Amniotic epithelial cell (primary cell): Measurements from ENCODE around the gene WDR48.

Source experiments
- DNase-seq: peaks from one replicate; pipeline ENCODE4 v3.0.0-alpha.2; 2010; ENCODE audit warnings: low read depth

The WDR48 gene

GRCh38 chr3:39140341-39140971 lies 88.6 kb downstream of the WDR48 start:
- no peak for DNase-seq

DNA sequence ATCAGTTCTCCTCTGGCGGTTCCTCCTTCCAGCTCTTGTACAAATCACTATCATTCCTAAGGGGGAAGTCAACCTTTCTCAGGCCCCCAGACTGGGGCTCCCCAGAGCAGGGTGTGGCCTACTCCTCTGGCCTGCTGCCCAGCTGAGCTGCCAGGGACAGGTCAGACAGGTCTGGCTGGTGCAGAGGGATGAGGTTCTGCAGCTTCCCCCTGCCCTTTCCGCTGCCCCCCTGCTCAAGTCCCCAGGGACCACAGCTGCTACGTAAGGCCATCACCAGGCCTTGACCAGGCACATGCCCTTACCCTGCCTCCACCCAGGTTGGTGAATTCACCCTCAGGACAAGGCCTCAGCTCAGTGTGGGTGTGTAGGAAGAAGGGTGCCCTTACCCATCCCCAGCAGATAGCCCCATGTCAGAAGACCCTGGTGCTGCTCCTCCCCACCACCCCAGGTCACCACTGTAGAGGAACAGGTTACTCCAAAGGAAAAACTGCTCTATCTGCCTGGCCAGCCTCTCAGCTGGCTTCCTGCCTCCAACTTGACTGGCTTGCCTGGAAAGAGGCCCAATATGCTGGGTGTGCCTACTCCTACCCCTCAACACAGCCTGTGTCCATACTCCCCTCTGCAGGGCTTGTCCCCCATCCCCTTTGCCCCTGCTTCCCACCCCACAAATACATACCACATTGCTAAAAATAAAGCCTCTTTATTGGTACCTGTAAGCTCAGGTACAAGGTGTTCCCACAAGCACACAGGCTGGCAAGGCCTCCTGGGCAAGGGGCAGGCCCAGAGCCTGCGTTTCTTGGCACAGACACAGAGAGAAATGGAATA lies 89.6 kb downstream of the WDR48 start:
- peak; percentile 50 for DNase-seq

DNA sequence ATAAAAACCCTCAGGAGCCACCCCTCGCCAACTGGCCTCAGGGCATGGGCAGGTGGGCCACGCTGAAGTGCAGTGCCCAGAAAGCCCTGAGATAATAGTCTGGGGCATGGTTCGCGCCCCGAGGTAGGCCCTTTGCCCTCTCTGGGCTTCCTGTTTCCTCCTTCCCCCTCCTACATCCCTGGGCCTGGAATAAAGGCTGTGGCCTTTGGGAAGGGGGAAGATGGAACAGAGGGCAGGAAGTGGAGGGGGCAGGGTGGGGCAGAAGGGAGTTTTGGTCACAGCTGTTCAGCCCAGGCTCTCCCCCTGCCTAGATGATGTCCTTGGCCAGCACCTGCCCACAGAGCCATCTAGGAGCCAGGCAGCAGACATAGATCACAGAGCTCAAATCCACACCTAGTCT lies 90.3 kb downstream of the WDR48 start:
- no peak for DNase-seq

DNA sequence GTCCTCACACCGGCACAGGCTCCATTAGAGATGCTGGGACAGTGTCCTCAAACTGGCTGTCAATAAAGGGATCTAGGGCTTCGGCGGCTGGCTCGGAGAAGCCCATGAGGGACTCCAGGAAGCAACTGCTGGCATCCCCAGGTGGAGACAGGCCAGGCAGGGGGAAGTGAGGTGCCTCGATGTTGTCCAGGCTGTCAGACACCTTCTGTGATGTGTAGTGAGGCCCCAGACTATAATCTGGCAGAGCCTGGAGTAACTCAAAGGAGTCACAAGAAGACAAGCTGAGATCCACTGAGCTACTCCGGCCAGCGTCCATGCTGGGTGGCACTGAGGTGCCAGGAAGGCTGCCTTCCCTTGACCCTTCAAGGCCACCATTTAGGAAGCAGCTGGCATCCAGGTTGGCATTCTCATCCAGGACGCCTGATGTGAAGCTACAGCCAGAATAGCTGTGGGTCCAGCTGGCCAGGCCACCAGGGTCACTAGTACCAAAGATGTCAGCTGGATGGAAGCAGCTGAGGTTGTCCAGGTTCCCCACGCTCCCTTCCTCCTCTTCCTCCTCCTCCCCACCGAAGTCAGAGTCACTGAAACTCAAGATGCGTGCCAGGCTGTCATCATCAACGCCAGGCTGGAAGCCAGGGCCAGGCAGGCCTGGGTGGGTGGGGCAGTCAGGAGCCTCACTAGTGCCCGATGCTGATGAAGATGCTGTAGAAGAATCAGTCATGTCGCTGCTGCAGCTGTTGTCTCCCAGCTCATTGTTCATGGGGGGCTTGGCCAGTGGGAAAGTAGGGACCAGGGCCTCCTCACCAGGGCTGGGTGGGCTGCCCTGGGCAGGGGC lies 91.5 kb downstream of the WDR48 start:
- DNase-seq, result no peak

DNA sequence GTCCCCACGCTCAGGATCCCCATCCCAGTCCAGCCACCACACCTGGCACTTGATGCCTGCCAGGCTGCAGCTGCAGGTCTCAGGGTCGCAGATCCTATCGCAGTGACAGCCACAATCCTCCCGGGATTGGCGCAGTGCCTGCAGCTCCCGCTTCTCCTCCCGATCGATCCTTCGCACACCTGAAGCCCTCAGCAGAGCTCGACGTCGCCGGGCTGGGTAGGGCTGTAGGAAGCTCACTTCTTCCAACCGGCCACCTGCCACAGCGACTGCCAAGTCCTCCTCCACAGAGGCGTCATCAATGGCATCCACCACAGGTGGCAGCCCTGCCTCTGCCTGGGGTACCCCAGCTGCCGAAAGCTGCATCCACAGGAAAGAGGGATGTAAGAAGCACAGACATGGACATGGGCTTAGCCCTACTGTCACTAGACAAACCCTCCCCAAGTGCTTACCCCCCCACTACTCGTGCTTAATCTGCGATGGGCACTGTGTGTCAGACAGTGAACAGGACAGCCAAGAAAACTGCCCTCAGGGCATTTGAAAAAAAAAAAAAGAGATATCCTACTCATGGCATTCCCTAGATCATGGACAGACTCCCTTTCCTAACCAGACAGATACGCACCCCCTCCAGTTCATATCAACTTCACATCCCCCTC lies 92.4 kb downstream of the WDR48 start:
- no peak for DNase-seq

DNA sequence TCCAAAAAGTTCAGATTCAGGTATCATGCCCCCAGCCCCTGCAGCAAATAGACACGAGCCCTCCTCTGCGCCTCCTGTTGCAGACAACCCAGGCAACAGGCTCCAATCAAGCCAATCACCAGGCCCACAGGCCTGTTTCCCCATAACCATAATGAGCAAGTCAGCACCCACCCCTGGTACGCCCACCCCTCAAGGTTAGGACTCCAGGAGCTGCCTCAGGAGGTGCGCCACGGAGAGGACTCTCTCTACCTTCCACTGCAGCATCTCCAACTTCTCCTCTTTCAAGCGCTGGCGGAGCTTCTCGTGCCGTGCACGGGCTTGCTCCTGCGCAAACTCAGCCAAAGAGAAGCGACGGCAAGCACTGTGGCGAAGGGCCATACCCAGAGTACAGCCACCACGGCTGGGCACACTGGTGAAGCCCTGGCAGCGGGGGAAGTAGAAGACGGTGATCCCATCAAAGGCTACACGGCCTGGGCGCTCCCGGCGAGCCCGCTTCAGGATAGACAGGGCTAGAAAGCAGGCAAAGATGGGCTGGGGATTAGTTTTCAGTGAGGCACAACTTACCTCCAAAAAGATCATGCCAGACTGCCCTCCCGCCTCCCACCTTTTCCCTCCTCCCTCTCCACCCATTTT lies 93.0 kb downstream of the WDR48 start:
- DNase-seq, result no peak

GRCh38 chr3:39146083-39146501 lies 94.3 kb downstream of the WDR48 start:
- DNase-seq, result peak; percentile 41
